HG02759 (cell line): ENCODE results near the gene APH1B.
"Not testable (repeated sequence)": the region's sequence is repeated elsewhere in the genome, so short reads cannot be mapped to it uniquely, and the experiment has no call there.

Experiments used
- ATAC-seq: cut with Tn5 transposase; IDR thresholded peaks from one replicate; pipeline ENCODE4 v1.9.1; 2021; ENCODE audit warnings: mild to moderate bottlenecking, moderate library complexity; ENCODE audit not compliant: unreplicated experiment

The APH1B gene

DNA sequence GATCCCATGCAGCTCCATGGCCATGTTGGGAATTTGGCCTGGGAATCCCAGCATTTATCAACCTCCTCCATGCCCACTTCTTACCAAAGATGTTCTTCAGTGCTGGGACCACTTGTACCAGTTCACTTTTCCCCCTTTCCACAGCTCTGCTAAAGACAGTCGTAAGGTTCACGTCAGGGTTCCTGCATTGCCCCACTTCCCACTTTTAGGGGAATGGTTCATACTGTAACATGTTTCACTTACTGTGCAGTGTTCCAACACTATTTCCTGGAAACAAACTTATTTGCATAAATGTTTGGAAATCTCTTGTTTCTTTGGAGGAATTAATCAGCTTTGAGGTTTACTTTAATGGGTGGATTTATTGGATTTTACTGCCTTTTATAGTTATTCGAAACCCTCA lies 17.0 kb downstream of the APH1B start:
- no peak for ATAC-seq

GRCh38 chr15:63295341-63295740 lies 17.9 kb downstream of the APH1B start:
- no peak for ATAC-seq

GRCh38 chr15:63296195-63296594 lies 18.8 kb downstream of the APH1B start:
- no peak for ATAC-seq

DNA sequence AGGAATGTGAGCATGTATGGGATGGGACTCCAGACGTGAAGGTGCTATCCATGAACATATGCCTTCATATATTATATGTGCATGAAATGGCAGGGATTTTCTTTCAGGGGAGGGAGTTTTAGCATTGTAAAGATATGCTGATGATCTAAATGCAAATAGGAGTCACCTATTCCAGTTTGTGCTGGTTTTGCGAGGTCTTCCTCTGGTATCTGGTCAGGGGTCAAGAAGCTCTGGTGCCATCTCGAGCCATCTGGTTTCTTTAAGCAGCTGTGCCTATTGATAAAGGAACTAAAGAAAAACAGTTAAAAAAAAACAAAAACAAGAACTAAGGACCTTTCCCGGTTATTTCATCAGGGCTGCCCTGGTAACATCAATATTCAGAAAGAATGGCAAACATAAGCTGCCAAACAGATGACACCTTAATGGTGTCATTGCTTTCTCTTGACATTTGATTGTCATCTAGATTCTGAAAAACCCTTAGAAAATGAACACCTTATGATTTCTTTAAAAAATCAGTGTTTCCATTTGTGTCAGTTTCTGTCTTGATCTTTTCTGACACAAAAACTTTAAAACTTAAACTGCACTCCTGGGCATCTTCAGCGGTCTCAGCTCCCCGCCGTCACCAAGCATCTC lies 22.7 kb downstream of the APH1B start:
- ATAC-seq, result no peak

GRCh38 chr15:63301088-63301487 lies 23.7 kb downstream of the APH1B start:
- no peak for ATAC-seq

GRCh38 chr15:63305260-63305659 lies 27.9 kb downstream of the APH1B start:
- ATAC-seq, result no peak

GRCh38 chr15:63306492-63307073 lies 29.2 kb downstream of the APH1B start:
- no peak for ATAC-seq

- ATAC-seq, result no peak
These were observed 31.1 kb downstream of the APH1B start for GRCh38 chr15:63308491-63308890.

- no peak for ATAC-seq
These were observed 31.5 kb downstream of the APH1B start for GRCh38 chr15:63308947-63309346.

DNA sequence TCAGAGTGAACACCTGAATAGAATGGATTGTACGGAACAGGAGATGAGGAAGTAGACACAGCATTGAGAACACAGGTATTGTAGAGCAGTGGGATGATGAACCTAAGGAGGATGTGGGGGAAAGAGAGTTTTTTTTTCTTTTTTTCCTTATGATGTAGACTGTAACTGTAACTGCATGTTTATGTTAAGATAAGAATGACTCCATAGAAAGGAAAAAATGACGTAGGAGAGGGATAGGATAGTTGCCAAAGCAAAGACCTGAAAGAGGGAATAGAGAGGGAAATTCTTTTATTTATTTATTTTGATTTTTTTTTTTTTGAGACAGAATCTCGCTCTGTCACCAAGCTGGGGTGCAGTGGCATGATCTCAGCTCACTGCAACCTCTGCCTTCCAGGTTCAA lies 33.2 kb downstream of the APH1B start:
- no peak for ATAC-seq

GRCh38 chr15:63312286-63312685 lies 34.9 kb downstream of the APH1B start:
- no peak for ATAC-seq

DNA sequence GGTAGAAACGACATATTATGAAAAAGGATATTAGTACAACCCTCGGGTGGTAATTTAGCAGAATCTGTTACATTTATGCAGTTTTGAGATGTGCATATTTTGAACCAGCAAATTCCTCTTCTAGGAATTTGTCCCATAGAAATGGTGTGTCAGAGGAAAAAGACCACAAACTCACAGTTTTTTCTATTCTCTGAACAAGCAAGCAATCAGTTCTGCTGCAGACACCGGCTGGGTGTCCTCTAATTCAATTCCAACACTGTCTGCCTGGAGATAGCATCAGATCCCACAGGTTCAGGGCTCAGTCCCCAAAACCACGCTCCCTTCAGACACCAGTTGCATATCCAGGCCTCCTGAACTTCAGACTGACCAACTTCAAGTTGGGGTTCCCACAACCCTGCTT lies 36.4 kb downstream of the APH1B start:
- no peak for ATAC-seq

- ATAC-seq, result no peak
These were observed 37.0 kb downstream of the APH1B start for GRCh38 chr15:63314409-63314808.

- ATAC-seq, result no peak
These were observed 40.9 kb downstream of the APH1B start for GRCh38 chr15:63318344-63318743.

DNA sequence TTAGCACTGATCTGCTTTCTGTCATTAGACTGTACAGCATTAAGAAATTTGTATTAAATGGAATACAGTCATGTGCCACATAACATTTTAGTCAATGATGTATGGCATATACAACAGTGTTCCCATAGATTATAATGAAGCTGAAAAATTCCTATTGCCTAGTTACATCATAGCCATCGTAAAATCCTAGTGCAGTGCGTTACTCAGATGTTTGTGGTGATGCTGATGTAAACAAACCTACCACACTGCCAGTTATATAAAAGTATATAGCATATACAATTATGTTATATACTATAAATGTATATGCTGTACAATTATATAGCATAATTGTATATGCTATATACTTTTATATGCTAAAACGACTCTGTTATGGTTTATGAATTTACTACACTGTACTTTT lies 41.7 kb downstream of the APH1B start:
- no peak for ATAC-seq

GRCh38 chr15:63320446-63320845 lies 43.0 kb downstream of the APH1B start:
- ATAC-seq, result not testable (repeated sequence)

GRCh38 chr15:63320981-63321380 lies 43.6 kb downstream of the APH1B start:
- ATAC-seq, result not testable (repeated sequence)

GRCh38 chr15:63321462-63321861 lies 44.1 kb downstream of the APH1B start:
- no peak for ATAC-seq

- no peak for ATAC-seq
These were observed 45.1 kb downstream of the APH1B start for GRCh38 chr15:63322541-63322940.

GRCh38 chr15:63323798-63324563 lies 46.6 kb downstream of the APH1B start:
- ATAC-seq, result no peak

DNA sequence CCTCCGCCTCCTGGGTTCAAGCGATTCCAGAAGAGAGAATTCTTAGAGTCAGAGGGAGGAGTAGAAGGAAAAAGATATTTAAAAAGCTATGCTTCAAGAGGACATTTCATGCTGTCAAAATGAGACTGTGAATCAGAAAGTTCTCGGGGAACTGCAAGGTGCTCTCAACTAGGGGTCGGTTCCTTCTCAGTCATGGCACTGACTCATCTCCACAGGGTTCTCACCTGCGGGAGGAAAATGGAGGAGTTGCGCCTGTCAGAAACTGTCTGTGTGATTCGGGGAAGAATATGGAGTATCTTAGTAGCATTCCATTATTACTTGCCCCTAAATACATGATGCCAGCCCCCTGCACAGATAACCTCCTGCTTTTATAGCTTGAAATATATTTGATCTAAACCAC lies 47.4 kb downstream of the APH1B start:
- no peak for ATAC-seq
